ENCODE measurements around the gene MYO15B. TPM values are rescaled to one million over a fixed set of nuclear protein-coding genes. Genes with fewer than 3 reads are reported as not detected.

Gene MYO15B
- total and polyA plus RNA-seq, 2 of the 4 experiments (the other 2 are of a cell fraction): 0.18 to 0.65 TPM

DNA sequence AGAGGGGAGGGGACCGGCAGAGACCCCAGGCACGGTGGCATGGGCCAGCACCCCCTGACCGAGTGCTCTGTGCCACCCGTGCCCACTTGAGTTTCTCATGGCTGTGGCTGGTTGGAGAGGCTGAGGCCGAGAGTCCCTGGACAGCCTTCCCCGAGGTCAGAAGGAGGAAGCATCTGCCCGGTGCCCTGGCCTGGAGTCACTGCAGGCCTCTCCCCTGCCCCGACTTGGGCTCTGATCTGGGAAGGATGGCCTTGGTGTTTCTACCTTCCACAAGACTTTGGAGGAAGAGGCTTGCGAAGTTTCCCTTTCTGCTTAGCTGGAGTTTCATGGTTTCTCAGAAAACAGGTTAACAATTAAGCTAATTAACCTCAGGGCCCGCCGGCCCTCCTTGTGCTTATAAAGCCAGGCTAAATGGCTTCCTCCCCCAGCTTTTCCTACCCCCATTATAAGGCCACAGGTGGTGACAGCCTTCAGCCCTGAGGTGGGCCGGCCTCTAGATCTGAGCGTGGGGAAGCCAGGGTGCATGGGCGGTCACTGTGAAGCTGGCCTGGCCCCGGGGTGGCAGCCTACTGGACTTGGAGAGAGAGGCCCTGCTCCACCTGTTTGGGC, 44.8 kb upstream of the MYO15B start:
- H2AFZ ChIP-seq (replicated peaks; ENCODE audit: low read length, poor library complexity): no peak overlapping the region
- no peak overlapping the region for H2BK15ac ChIP-seq (ENCODE audit: low read depth, low read length)
- TF ChIP-seq, protein P1, sequence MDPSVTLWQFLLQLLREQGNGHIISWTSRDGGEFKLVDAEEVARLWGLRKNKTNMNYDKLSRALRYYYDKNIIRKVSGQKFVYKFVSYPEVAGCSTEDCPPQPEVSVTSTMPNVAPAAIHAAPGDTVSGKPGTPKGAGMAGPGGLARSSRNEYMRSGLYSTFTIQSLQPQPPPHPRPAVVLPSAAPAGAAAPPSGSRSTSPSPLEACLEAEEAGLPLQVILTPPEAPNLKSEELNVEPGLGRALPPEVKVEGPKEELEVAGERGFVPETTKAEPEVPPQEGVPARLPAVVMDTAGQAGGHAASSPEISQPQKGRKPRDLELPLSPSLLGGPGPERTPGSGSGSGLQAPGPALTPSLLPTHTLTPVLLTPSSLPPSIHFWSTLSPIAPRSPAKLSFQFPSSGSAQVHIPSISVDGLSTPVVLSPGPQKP (IDR thresholded peaks at IDR 0.05; ENCODE audit: borderline replicate concordance, low read depth, low read length): no peak
- TF ChIP-seq SMC3 (IDR thresholded peaks at IDR 0.05; ENCODE audit: low read depth, low read length) (no peak), RAD21 (IDR thresholded peaks at IDR 0.05; ENCODE audit: low read length) (no peak), NFE2L2 (IDR thresholded peaks at IDR 0.05; ENCODE audit: low read depth, low read length) (no peak), POLR2A (IDR thresholded peaks at IDR 0.05; ENCODE audit: low read depth, low read length) (no peak), MXI1 (IDR thresholded peaks at IDR 0.05; ENCODE audit: borderline replicate concordance, low read depth, low read length) (no peak), CEBPB (IDR thresholded peaks at IDR 0.05; ENCODE audit: low read depth, low read length) (no peak), FOS (IDR thresholded peaks at IDR 0.05; ENCODE audit: low read depth, low read length) (no peak), CHD1 (IDR thresholded peaks at IDR 0.05; ENCODE audit: low read depth, low read length) (no peak), BHLHE40 (IDR thresholded peaks at IDR 0.05; ENCODE audit: low read depth, low read length) (no peak), RFX5 (IDR thresholded peaks at IDR 0.05; ENCODE audit: low read depth, low read length) (no peak), MAZ (IDR thresholded peaks at IDR 0.05; ENCODE audit: borderline replicate concordance, low read depth, low read length) (no peak), RCOR1 (IDR thresholded peaks at IDR 0.05; ENCODE audit: insufficient replicate concordance, low read length) (no peak)
- TF ChIP-seq, protein P2, sequence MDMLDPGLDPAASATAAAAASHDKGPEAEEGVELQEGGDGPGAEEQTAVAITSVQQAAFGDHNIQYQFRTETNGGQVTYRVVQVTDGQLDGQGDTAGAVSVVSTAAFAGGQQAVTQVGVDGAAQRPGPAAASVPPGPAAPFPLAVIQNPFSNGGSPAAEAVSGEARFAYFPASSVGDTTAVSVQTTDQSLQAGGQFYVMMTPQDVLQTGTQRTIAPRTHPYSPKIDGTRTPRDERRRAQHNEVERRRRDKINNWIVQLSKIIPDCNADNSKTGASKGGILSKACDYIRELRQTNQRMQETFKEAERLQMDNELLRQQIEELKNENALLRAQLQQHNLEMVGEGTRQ (IDR thresholded peaks at IDR 0.05; ENCODE audit: low read depth, low read length): no peak
- TF ChIP-seq, protein P3, sequence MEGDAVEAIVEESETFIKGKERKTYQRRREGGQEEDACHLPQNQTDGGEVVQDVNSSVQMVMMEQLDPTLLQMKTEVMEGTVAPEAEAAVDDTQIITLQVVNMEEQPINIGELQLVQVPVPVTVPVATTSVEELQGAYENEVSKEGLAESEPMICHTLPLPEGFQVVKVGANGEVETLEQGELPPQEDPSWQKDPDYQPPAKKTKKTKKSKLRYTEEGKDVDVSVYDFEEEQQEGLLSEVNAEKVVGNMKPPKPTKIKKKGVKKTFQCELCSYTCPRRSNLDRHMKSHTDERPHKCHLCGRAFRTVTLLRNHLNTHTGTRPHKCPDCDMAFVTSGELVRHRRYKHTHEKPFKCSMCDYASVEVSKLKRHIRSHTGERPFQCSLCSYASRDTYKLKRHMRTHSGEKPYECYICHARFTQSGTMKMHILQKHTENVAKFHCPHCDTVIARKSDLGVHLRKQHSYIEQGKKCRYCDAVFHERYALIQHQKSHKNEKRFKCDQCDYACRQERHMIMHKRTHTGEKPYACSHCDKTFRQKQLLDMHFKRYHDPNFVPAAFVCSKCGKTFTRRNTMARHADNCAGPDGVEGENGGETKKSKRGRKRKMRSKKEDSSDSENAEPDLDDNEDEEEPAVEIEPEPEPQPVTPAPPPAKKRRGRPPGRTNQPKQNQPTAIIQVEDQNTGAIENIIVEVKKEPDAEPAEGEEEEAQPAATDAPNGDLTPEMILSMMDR (conservative IDR thresholded peaks at IDR 0.05; ENCODE audit: low read depth, low read length): no peak
- in situ Hi-C loops (cut with MboI; ENCODE audit: low sequenced_read_pairs): no loop called here
- H3K4me1 ChIP-seq (ENCODE audit: control insufficient read depth, insufficient read depth, low read length): no peaks in the 10 kb centered on the region
- CTCF ChIA-PET: no interaction called here
- POLR2A ChIA-PET (ENCODE audit: unreplicated experiment): no interaction called here
- no peak overlapping the region for H3K23ac ChIP-seq (ENCODE audit: low read depth, low read length)
- no peak overlapping the region for H2AK9ac ChIP-seq (replicated peaks; ENCODE audit: low read depth, low read length, poor library complexity)
- H3K79me1 ChIP-seq (ENCODE audit: low read depth in 1 of 2, low read length in 2 of 2): no peaks in the 10 kb centered on the region
- peaks cover 66% of the 10 kb centered on the region for H3K27me3 ChIP-seq (ENCODE audit: control insufficient read depth, insufficient read depth, low read length)
- H2BK20ac ChIP-seq (ENCODE audit: low read depth, low read length): no peak overlapping the region
- H3K4ac ChIP-seq (ENCODE audit: low read depth, low read length): no peak overlapping the region
- dilution Hi-C loops (cut with HindIII; ENCODE audit: low sequenced_read_pairs, unreplicated experiment): no loop called here
- no peak overlapping the region for H4K91ac ChIP-seq (ENCODE audit: insufficient read depth, low read depth, low read length)
- no peak overlapping the region for H3K18ac ChIP-seq (ENCODE audit: low read depth, low read length)
- H4K20me1 ChIP-seq (ENCODE audit: insufficient read depth, low read length): no peaks in the 10 kb centered on the region
- ATAC-seq (ENCODE audit: low read depth) (no peak), DNase-seq (no peak)
- no peak overlapping the region for H2AK5ac ChIP-seq (ENCODE audit: low read depth, low read length)
- no peak overlapping the region for H3K27ac ChIP-seq (ENCODE audit: insufficient read depth, low read length)
- H3K14ac ChIP-seq (replicated peaks; ENCODE audit: low read depth, low read length): no peak overlapping the region
- no peak overlapping the region for H3K4me3 ChIP-seq (ENCODE audit: insufficient read depth, low read depth, low read length)
- BruUV-seq (replicated peaks): no TSS peak
- H3K36me3 ChIP-seq (ENCODE audit: control insufficient read depth, insufficient read depth, low read length): no peaks in the 10 kb centered on the region
- H3K9ac ChIP-seq (ENCODE audit: low read depth, low read length): no peak overlapping the region
- H4K5ac ChIP-seq (ENCODE audit: low read depth, low read length): no peak overlapping the region
- H3K9me1 ChIP-seq (ENCODE audit: insufficient read depth, low read length): no peaks in the 10 kb centered on the region
- H2BK120ac ChIP-seq (ENCODE audit: low read depth, low read length): no peak overlapping the region
- no peak overlapping the region for H4K8ac ChIP-seq (ENCODE audit: low read depth in 2 of 2, low read length in 2 of 2)
- WGBS, 2 experiments (ENCODE audit: extremely low coverage in 2 of 2, insufficient read length in 1 of 2): 84% methylated on average over 4 of the region's 15 CpGs; no CpG with 5 or more reads in 1 of the 2 experiments
- H3K4me2 ChIP-seq (ENCODE audit: low read depth, low read length): no peak overlapping the region
- no peaks in the 10 kb centered on the region for H3K9me3 ChIP-seq (ENCODE audit: control insufficient read depth, insufficient read depth, low read length)
- intact Hi-C loops (cut with micrococcal nuclease): no loop called here
- no peak overlapping the region for H3K56ac ChIP-seq (ENCODE audit: extremely low read depth, insufficient read depth, low read length)
- no peak overlapping the region for H2BK5ac ChIP-seq (ENCODE audit: low read depth, low read length, poor library complexity, severe bottlenecking)

Measured in IMR-90 (cell line).